GM12878 (cell line): ENCODE measurements around the gene MICA. TPM values are rescaled to one million over a fixed set of nuclear protein-coding genes. Genes with fewer than 3 reads are reported as not detected.
A peak's percentile ranks its signal among the peaks of the same experiment; 100 is the strongest.

Experiments used
- CBX5 ChIP-seq: sonication (generic); IDR thresholded peaks from 2 replicates; pipeline ENCODE4 v1.6.1; 2016; ENCODE audit warnings: low read depth, moderate library complexity, mild to moderate bottlenecking, inconsistent platforms
- CHD1 ChIP-seq: IDR thresholded peaks from 2 replicates; pipeline ENCODE4 v1.6.1; 2012; ENCODE audit warnings: low read depth, low read length, improper control_type of control experiment
- CTCF ChIP-seq, 3 experiments: IDR thresholded peaks in 2 of 3; conservative IDR thresholded peaks in 1 of 3; 2 replicates each; pipeline ENCODE4 v1.5.1; 2011; ENCODE audit warnings: low read depth in 3 of 3, low read length in 3 of 3, mild to moderate bottlenecking in 3 of 3, control low read depth in 2 of 3, moderate library complexity in 2 of 3, inconsistent platforms in 1 of 3, mixed read lengths in 1 of 3; ENCODE audit not compliant: control insufficient read depth in 2 of 3, insufficient read depth in 1 of 3; ENCODE audit errors: extremely low read depth in 1 of 3
- CUX1 ChIP-seq: IDR thresholded peaks from 2 replicates; pipeline ENCODE4 v1.6.1; 2012; ENCODE audit warnings: improper control_type of control experiment, low read depth, low read length; ENCODE audit not compliant: insufficient replicate concordance
- GATAD2B ChIP-seq: fragments of 450-650 bp; conservative IDR thresholded peaks from 2 replicates; pipeline ENCODE4 v1.6.1; 2017; ENCODE audit warnings: low read depth, mild to moderate bottlenecking, moderate library complexity
- IRF4 ChIP-seq: IDR thresholded peaks from 2 replicates; pipeline ENCODE4 v1.6.1; 2011; ENCODE audit warnings: low read depth, low read length
- JUND ChIP-seq: IDR thresholded peaks from 2 replicates; pipeline ENCODE4 v1.6.1; 2012; ENCODE audit warnings: low read depth, mild to moderate bottlenecking, low read length, improper control_type of control experiment, moderate library complexity
- MYC ChIP-seq: IDR thresholded peaks from 2 replicates; pipeline ENCODE4 v1.6.1; 2011; ENCODE audit warnings: mild to moderate bottlenecking, low read length, moderate library complexity, inconsistent platforms; ENCODE audit not compliant: insufficient read depth, insufficient replicate concordance, insufficient read length, severe bottlenecking
- NBN ChIP-seq: fragments of 450-650 bp; IDR thresholded peaks from 2 replicates; pipeline ENCODE4 v1.6.1; 2016
- NR2C1 ChIP-seq: fragments of 450-650 bp; IDR thresholded peaks from 2 replicates; pipeline ENCODE4 v1.6.1; 2017; ENCODE audit warnings: antibody characterized with exemption, mild to moderate bottlenecking, moderate library complexity
- PAX8 ChIP-seq: fragments of 450-650 bp; IDR thresholded peaks from 2 replicates; pipeline ENCODE4 v1.6.1; 2017; ENCODE audit warnings: mild to moderate bottlenecking, moderate library complexity
- PKNOX1 ChIP-seq: fragments of 450-650 bp; IDR thresholded peaks from 2 replicates; pipeline ENCODE4 v1.6.1; 2016; ENCODE audit warnings: mild to moderate bottlenecking
- PML ChIP-seq: IDR thresholded peaks from 2 replicates; pipeline ENCODE4 v1.6.1; 2012; ENCODE audit warnings: low read length, inconsistent platforms
- POLR2AphosphoS2 ChIP-seq: IDR thresholded peaks from 2 replicates; pipeline ENCODE4 v1.6.1; 2011; ENCODE audit warnings: low read depth, mild to moderate bottlenecking, low read length, improper control_type of control experiment, moderate library complexity
- POLR2AphosphoS5 ChIP-seq: IDR thresholded peaks from 2 replicates; pipeline ENCODE4 v1.6.1; 2011; ENCODE audit warnings: mild to moderate bottlenecking, low read length, inconsistent platforms
- RBBP5 ChIP-seq: fragments of 200-600 bp; sonication (generic); conservative IDR thresholded peaks from 2 replicates; pipeline ENCODE4 v1.6.1; 2016
- RUNX3 ChIP-seq: IDR thresholded peaks from 2 replicates; pipeline ENCODE4 v1.6.1; 2012; ENCODE audit warnings: low read length, inconsistent platforms
- SIN3A ChIP-seq: IDR thresholded peaks from 2 replicates; pipeline ENCODE4 v1.6.1; 2012; ENCODE audit warnings: low read depth, low read length, improper control_type of control experiment
- STAT1 ChIP-seq: fragments of 450-650 bp; conservative IDR thresholded peaks from 2 replicates; pipeline ENCODE4 v1.6.1; 2014; ENCODE audit warnings: antibody characterized with exemption, mild to moderate bottlenecking
- STAT3 ChIP-seq: IDR thresholded peaks from 2 replicates; pipeline ENCODE4 v1.6.1; 2011; ENCODE audit warnings: low read depth, low read length, improper control_type of control experiment
- SUZ12 ChIP-seq: fragments of 200-600 bp; sonication (generic); IDR thresholded peaks from one replicate; pipeline ENCODE4 v1.6.1; 2018; ENCODE audit warnings: antibody characterized with exemption, mild to moderate bottlenecking; ENCODE audit not compliant: unreplicated experiment
- TAF1 ChIP-seq: IDR thresholded peaks from 2 replicates; pipeline ENCODE4 v1.6.1; 2011; ENCODE audit warnings: mild to moderate bottlenecking, low read depth, low read length, borderline replicate concordance
- polyA plus RNA-seq, 11 experiments: library from polyadenylated mRNA; depleted of rRNA in 4 of 11; unstranded in 6 of 11; stranded (reverse) in 5 of 11; fragments of >200 nt; fragmentation: Nextera tagmentation in 4 of 11; fragmentation: Illumina TruSeq in 1 of 11; extraction: Ambion mirVana in 4 of 11; extraction: Trizol in 1 of 11; gene quantifications; 1 replicate in 1 of 11; 2 replicates in 10 of 11; pipeline versions ENCODE4 v1.2.1 to v1.2.3, GENCODE V29; 2011 to 2016; ENCODE audit warnings: inconsistent platforms in 2 of 11, missing spikeins in 2 of 11, low read depth in 1 of 11
- total RNA-seq, 4 experiments: library from RNA; depleted of rRNA in 3 of 4; stranded (reverse); fragments of >200 nt in 3 of 4; fragmentation: Illumina TruSeq in 1 of 4; extraction: Trizol in 1 of 4; gene quantifications; 2 replicates each; pipeline versions ENCODE4 v1.2.1 to v1.2.3, GENCODE V29; 2013 to 2021

Gene MICA
- total and polyA plus RNA-seq, 10 of the 15 experiments (the other 5 are each of a cell fraction or from before 2014, with no cell fraction given): 3.6 to 10.5 (median 6.9) TPM

- TF ChIP-seq CTCF (IDR thresholded peaks at IDR 0.05 in 2 of 3, conservative IDR thresholded peaks at IDR 0.05 in 1 of 3; ENCODE audit: control insufficient read depth in 2 of 3, extremely low read depth in 1 of 3, insufficient read depth in 1 of 3, low read depth in 3 of 3, low read length in 3 of 3) (peak; percentile 90 to 95 (median 94)), NBN (peak; percentile 81; the same call in 1 of the 2 replicates), GATAD2B (0 out of 2 replicates have a peak, but pooled peaks have one; percentile 32), JUND (no peak), CBX5 (no peak), MYC (no peak), SIN3A (no peak), PKNOX1 (peak; percentile 83), POLR2AphosphoS5 (no peak), PAX8 (no peak), NR2C1 (no peak), TAF1 (no peak), RBBP5 (no peak), PML (no peak), SUZ12 (no peak), CUX1 (no peak), STAT1 (no peak), RUNX3 (0 out of 2 replicates have a peak, but pooled peaks have one; percentile 38), POLR2AphosphoS2 (no peak), CHD1 (no peak), IRF4 (peak; percentile 47; the same call in 1 of the 2 replicates), STAT3 (no peak)
These were observed 36.5 kb upstream of the MICA start (continued) for GRCh38 chr6:31366693-31367470.
